HEK293T (cell line): ENCODE measurements around the gene IRAK3.

Experiments
- FOXK2 ChIP-seq: fragments of 450-650 bp; IDR thresholded peaks from 2 replicates; pipeline ENCODE4 v1.6.1; 2016; ENCODE audit warnings: mild to moderate bottlenecking
- SP1 ChIP-seq: fragments of 450-650 bp; IDR thresholded peaks from 2 replicates; pipeline ENCODE4 v1.6.1; 2017

- TF ChIP-seq SP1 = no peak
- TF ChIP-seq FOXK2 = no peak
Measured at GRCh38 chr12:66252771-66253170, 63.8 kb downstream of the IRAK3 start.
